Measurements from ENCODE around the gene CCDC6.
"Not testable (repeated sequence)": the region's sequence is repeated elsewhere in the genome, so short reads cannot be mapped to it uniquely, and the experiment has no call there.

The CCDC6 gene

DNA sequence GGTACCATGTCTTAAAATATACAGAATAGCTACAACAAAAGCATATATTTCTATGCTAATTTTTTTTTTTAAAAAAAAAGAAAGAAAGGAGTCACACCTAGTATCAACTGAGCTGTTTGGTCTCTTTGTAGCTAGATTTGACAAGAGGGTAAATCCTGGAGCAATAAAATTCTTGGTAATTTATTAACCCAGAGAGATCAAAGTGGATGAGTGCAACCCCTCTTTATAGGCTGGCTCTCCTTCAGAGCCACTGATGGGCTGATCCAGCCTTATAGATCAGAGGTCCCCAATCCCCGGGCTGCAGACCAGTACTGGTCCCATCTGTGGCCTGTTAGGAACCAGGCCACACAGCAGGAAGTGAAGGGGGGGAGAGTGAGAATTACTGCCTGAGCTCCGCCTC is 133.3 kb downstream of the CCDC6 start:
- in situ Hi-C loops (cut with HindIII; ENCODE audit: low sequenced_read_pairs) = no loop called here

DNA sequence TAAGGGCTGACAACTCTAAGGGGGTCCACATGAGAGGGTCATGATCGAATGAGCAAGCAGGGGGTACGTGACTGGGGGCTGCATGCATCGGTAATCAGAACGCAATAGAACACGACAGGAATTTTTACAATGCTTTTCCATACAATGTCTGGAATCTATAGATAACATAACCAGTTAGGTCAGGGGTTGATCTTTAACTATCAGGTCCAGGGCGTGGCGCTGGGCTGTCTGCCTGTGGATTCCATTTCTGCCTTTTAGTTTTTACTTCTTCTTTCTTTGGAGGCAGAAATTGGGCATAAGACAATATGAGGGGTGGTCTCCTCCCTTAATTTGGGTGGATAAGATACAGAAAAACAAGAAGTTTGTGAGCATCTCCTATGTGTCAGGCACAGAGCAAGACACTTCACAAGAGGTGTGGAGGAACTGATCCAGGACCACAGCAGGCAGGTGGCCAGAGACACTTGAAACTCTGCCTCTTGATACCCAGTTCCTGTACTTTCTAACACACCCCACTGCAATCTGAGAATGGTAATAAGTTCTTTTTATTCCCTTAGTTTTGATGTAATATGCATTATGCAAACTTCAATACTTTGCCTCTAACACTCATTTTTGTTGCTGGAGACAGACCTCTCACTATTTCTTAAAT is 135.1 kb downstream of the CCDC6 start:
- in situ Hi-C loops (cut with HindIII; ENCODE audit: low sequenced_read_pairs) = no loop called here

DNA sequence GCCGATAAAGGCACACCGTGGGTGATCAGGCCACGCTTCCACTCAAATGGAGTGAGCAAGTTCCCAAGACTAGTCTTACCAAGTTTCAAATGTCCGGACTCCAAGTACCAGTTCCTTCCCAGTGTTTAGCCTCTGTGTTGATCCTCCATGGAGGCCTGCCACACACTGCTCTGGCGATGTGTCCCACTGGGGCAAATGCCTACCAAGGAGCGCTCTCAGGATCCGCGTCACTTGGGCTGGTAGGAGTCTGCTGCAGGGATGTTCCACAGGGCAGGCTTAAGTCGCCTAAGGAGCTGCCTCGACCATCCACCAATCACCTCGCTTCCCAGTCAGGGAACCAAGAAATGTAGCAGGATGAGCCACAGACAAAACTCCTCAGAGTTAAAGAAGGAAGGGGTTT is 135.7 kb downstream of the CCDC6 start:
- in situ Hi-C loops (cut with HindIII; ENCODE audit: low sequenced_read_pairs) = no loop called here

DNA sequence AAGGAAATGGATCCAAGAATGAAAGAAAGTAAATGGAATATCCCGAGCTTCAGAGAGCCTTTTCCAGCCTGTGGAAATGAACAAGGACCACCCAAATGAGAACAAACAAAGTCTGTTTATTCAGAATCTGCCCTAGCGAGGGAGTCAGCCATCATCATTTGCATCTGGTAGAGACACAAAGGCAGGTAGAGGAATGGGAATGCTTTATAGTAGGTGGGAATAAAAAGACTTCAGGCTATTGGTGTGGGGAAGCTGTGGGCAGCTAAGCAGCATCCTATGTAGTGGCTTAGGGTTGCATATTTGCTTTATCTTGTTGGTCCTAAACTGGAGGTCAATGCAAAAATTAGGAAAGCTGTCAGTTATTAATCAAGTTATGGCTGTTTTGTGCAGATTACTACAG is 143.9 kb downstream of the CCDC6 start:
- in situ Hi-C loops (cut with HindIII; ENCODE audit: low sequenced_read_pairs) = no loop called here

DNA sequence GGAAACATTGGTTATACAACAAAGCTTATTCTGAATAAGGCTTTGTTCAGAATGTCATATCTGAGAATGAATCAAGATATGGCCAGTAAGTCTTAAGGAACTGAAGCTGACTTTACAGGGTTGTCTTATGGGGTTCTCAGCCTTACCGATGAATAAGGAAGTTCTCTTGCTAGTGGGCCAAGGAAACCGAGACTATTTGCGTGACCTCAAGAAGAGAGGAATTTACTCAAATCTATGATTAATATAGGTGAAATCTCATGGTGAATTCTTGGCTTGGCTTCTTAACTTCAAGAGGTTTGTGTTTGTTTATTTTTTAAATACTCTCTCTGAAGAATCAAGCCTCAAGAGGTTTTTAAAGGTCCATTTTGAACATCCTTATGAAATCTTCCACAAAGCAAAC is 148.4 kb downstream of the CCDC6 start:
- in situ Hi-C loops (cut with HindIII; ENCODE audit: low sequenced_read_pairs) = no loop called here

DNA sequence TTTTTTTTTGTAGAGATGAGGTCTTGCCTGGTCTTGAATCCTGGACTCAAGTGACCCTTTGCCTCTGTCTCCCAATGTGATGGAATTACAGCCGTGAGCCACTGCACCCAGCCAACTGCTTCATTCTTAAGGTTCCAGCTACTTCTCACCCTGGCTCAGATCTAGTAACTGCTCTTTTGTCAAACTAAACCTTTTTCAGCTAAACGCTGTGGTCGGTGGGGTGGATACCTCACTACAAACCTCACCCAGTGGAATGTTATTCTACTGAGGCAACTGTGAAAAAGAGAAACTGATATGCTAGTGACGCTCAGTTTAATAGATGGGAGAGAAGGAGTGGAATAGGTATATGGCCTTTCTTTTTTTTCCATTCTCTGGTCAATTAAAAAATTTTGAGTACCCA is 151.4 kb downstream of the CCDC6 start:
- in situ Hi-C loops (cut with HindIII; ENCODE audit: low sequenced_read_pairs) = no loop called here

DNA sequence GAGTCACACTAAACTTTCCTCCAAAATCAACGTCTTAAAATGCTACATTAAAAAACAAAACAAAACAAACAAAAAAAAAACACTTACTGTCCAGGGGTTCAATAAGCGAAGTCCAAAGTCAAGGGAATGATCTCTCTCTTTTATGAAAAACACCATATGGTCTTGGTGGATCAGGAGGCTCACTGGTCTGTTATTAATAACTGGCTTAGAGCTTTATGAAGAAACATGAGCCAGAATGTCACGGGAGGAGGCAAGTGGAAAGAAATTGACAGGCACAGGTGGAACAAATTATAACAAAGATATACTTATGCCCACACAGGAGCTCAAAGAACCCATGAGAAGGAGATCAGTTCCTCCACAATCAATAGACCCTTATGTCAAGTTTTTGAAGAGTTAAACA is 153.1 kb downstream of the CCDC6 start, which contains the start of gene MRLN:
Gene MRLN (minus strand): TSS at position 189 of the 400 bp plus-strand sequence.
- in situ Hi-C loops (cut with HindIII; ENCODE audit: low sequenced_read_pairs) = no loop called here

DNA sequence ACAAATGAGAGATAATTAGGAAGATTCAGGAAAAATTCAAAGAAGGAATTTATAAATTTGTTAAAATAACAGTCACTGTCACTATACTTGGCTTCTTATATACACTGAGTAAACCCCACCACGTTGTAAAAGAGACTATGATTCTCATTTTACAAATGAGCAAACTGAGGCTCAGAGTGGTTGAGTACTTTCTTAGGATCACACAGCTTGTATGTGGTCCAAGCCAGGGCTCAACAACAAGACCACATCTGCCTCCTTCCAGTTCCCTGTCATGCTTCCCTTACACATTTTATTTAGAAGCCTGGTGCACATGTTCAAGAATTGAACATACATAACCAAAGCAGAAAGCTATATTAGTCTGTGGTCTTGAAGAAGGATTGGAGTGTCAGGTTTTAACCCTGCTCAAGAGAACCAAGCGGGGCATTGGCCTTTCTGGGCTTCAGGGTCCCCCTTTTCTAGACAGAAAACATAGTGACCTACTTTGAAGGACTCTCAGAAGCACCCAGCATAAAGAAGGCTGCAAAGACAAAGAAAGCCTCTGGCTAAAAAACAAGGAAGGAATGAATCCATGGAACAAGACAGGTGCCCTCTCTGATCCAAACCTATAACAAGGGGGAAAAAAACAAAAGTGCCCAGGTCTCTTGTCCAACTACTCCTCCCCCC is 153.9 kb downstream of the CCDC6 start:
- in situ Hi-C loops (cut with HindIII; ENCODE audit: low sequenced_read_pairs) = no loop called here

DNA sequence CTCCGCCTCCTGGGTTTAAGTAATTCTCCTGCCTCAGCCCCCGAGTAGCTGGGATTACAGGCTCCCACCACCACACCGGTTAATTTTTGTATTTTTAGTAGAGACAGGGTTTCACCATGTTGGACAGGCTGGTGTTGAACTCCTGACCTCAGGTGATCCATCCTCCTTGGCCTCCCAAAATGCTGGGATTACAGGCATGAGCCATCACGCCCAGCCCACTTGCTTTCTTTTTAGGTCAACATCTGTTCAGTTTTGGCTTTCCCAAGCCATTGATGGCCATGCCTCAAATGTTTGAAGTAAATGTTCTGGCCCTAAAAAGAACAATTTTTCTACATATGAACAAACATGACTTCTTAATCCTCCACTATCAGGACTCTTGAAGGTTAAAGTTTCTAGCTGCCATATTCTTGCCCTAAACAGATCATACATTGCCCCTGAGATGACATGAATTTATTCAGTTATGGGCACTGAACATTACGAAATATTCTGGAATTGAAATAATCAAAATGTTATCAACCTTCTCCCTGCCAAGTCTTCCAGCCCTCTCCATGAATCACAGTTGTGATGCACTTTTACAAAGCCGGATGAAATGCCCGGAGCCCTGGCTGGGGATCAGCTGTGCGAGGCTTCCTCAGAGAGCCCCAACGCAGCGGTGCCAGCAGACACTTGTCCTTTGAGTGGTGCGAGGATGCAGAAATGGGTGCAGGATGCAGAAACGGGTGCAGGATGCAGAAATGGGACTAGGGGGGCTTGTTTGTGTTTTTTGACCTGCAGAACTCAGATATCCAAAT is 156.0 kb downstream of the CCDC6 start:
- in situ Hi-C loops (cut with HindIII; ENCODE audit: low sequenced_read_pairs) = no loop called here

DNA sequence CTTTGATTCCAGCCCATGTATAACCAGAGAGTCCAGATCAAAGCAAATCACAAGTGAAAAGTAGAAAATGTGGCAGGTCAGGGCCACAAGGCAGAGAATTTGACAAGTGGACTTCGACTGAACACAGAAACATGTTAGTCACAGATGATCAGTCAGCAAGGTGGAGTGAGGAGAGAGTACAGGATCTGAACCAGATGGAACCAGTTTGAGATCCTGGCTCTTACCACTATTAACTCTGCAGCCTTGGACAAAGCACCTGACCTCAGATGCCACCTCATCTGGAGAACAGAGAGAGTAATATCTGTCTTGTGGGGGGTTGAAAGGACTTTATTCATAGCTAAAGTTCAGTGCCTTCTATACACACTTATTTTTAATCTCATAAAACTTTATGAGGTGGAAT is 157.5 kb downstream of the CCDC6 start:
- in situ Hi-C loops (cut with HindIII; ENCODE audit: low sequenced_read_pairs) = no loop called here

DNA sequence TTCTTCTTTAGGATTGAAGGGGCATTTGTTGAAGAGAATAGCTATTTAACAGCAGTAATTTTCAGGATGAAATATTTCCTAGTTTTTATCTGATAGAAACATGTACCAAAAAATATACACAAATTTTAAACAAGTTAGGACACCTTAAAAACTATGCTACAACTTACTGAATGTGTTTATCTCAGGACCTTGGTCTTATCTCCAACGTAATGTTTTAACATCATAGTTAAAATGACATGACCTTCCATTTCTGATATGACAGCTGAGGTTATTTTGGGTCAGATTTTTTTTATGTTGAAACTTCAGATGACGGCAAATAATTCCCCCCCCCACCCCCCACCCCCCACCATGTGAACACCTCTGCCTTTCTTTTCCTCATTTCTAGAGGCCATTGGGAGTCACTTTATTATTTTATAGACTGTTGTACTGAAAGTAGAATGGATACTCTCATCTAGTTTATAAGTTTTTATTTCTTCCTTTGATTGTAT is 161.1 kb downstream of the CCDC6 start:
- in situ Hi-C loops (cut with HindIII; ENCODE audit: low sequenced_read_pairs) = no loop called here

DNA sequence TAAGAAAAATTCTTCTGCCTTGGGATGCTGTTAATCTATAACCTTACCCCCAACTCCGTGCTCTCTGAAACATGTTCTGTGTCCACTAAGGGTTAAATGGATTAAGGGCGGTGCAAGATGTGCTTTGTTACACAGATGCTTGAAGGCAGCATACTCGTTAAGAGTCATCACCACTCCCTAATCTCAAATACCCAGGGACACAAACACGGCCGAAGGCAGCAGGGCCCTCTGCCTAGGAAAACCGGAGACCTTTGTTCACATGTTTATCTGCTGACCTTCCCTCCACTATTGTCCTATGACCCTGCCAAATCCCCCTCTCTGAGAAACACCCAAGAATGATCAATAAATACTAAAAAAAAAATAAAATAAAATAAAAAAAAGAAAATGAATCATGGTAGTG is 161.6 kb downstream of the CCDC6 start:
- in situ Hi-C loops (cut with HindIII; ENCODE audit: low sequenced_read_pairs) = not testable (repeated sequence)

DNA sequence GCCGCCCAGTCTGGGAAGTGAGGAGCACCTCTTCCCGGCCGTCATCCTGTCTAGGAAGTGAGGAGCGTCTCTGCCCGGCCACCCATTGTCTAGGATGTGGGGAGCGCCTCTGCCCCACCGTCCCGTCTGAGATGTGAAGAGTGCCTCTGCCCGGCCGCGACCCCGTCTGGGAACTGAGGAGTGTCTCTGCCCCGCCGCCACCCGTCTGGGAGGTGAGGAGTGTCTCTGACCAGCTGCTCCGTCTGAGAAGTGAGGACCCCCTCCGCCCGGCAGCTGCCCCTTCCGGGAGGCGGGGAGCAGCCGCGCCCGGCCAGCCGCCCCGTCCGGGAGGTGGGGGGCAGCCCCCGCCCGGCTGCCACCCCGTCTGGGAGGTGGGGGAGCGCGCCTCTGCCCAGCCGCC is 162.2 kb downstream of the CCDC6 start:
- in situ Hi-C loops (cut with HindIII; ENCODE audit: low sequenced_read_pairs) = not testable (repeated sequence)

DNA sequence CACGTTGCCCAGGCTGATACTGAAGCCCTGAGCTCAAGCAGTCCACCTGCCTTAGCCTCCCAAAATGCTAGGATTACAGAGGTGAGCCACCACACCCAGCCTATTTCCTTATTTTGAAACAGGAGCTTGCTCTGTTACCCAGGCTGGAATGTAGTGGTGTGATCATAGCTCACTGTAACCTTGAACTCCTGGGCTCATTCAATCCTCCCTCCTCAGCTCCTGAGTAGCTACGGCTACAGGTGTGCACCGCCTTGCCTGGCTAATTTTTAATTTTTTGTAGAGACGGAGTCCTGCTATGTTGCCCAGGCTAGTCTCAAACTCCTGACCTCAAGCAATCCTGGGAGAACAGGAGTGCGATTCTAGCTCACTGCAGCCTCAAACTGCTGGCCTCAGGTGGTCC is 164.8 kb downstream of the CCDC6 start:
- in situ Hi-C loops (cut with HindIII; ENCODE audit: low sequenced_read_pairs) = no loop called here

DNA sequence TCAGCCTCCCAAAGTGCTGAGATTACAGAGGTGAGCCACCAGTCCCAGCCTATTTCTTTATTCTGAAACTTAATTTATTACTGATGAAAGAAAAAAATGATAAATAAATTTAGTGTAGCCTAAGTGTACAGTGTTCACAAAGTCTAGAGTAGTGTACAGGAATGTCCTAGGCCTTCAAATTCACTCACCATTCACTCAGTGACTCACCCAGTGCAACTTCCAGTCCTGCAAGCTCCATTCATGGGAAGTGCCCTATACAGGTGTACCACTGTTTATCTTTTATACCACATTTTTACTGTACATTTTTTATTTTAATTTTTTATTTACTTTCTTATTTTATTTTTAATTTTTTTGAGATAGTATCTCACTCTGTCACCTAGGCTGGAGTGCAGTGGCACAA is 165.3 kb downstream of the CCDC6 start:
- in situ Hi-C loops (cut with HindIII; ENCODE audit: low sequenced_read_pairs) = no loop called here

Data from DLD1 (cell line).